Ectodermal cell (in vitro differentiated cells): ENCODE results near the gene B4GALT5.
"Not testable (repeated sequence)": the region's sequence is repeated elsewhere in the genome, so short reads cannot be mapped to it uniquely, and the experiment has no call there.

Experiments used
- H3K27ac ChIP-seq: 2 replicates; pipeline ENCODE4 v1.7.0; 2013; ENCODE audit warnings: mild to moderate bottlenecking, low read depth, low read length; ENCODE audit not compliant: insufficient read depth, poor library complexity, severe bottlenecking
- H3K27me3 ChIP-seq: 2 replicates; pipeline ENCODE4 v1.7.0; 2013; ENCODE audit warnings: mild to moderate bottlenecking, low read length; ENCODE audit not compliant: insufficient read depth, control insufficient read depth, poor library complexity, severe bottlenecking
- H3K36me3 ChIP-seq: one replicate; pipeline ENCODE4 v1.7.0; 2013; ENCODE audit warnings: low read length; ENCODE audit not compliant: control insufficient read depth, insufficient read depth
- H3K4me1 ChIP-seq: one replicate; pipeline ENCODE4 v1.7.0; 2013; ENCODE audit warnings: low read length; ENCODE audit not compliant: control insufficient read depth, insufficient read depth
- H3K4me3 ChIP-seq: 2 replicates; pipeline ENCODE4 v1.7.0; 2013; ENCODE audit warnings: low read depth, low read length, control low read depth; ENCODE audit not compliant: insufficient read depth
- H3K9me3 ChIP-seq: 2 replicates; pipeline ENCODE4 v1.7.0; 2013; ENCODE audit warnings: mild to moderate bottlenecking, low read length, moderate library complexity; ENCODE audit not compliant: control insufficient read depth
- WGBS, 2 experiments: methylation state at CpG; one replicate each; pipeline ENCODE4 v1.1.7; 2013; ENCODE audit warnings: missing lambda C conversion rate in 2 of 2; 5-methylcytosine and 5-hydroxymethylcytosine counted together

The B4GALT5 gene

GRCh38 chr20:49671433-49671832, 42.2 kb downstream of the B4GALT5 start:
- H3K27ac ChIP-seq, result no peak overlapping the region
- peaks cover 31% of the 10 kb centered on the region for H3K4me1 ChIP-seq
- H3K27me3 ChIP-seq, result no peaks in the 10 kb centered on the region

DNA sequence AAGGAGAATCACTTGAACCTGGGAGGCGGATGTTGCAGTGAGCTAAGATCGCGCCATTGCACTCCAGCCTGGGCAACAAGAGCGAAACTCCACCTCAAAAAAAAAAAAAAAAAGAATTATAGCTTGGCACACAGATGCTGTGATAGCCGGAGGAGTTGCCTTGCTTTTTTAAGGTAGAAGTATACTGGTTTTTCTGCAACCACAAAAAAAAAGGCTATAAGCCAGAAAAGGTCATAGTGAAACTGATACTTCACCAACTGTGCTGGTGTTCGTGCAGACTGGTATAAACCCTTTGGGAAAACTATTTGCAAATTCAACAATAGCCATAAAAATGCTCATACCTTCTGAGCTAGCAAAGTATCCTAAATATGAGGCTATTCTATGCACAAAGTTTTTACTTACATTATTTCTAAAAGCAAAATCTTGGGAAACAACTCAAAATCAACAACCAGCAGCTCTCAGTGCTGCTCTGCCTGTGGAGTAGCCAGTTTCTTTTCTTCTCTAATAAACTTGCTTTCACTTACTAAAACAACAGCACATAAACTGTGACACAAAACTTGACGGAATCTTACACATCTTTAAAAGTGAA, 44.0 kb downstream of the B4GALT5 start:
- Histone ChIP-seq H3K4me1 (peaks cover 20% of the 10 kb centered on the region), H3K36me3 (no peaks in the 10 kb centered on the region), H3K4me3 (no peak overlapping the region), H3K27ac (no peak overlapping the region), H3K9me3 (no peaks in the 10 kb centered on the region), H3K27me3 (no peaks in the 10 kb centered on the region)
- WGBS, 2 experiments, result 89 to 95% methylated on average over 7 of the region's 7 CpGs

More at GRCh38 chr20:49671433-49671832, 42.2 kb downstream of the B4GALT5 start:
- H3K9me3 ChIP-seq, result no peaks in the 10 kb centered on the region
- no peak overlapping the region for H3K4me3 ChIP-seq
- WGBS, 2 experiments, result no CpG with 5 or more reads among the region's 1 CpG
- H3K36me3 ChIP-seq, result no peaks in the 10 kb centered on the region

- H3K9me3 ChIP-seq, H3K27me3 ChIP-seq, H3K4me3 ChIP-seq, H3K36me3 ChIP-seq: not testable (repeated sequence)
- WGBS, 2 experiments, result 83 to 90% methylated on average over 2 of the region's 2 CpGs
- H3K4me1 ChIP-seq, result peaks cover 18% of the 10 kb centered on the region
- peak overlapping the region; percentile 29 for H3K27ac ChIP-seq
These were observed 44.8 kb downstream of the B4GALT5 start for GRCh38 chr20:49668878-49669195.

DNA sequence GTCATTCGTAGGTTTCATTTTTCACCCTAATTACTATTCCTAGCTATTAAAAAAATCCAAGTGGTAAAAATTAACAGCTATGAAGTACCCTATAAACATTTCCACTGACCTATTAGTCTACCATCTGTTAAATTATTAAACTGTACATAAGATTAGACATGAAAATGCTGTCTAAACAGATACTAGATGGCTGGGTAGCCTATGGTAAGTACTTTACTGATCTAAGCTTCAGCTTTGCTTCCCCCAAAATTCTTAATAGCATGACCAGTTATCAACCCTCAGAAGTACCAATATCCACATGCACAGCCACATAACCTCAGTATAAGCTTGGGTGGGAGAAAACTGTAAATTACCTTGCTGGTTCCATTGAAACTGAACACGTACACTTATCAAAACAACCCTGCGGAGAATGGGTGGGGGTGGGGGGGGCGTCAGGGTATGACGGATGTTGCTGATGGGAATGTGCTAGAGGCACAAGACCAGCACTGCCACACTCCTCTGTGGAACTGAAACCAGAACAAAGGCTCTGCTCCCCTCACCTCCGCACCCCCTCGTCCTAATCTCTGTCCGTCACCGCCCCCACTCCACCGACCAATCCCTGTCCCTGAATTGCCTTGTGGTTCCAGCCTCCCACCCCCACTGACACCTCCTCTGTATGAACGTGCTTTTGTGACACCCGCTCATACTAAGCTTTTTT, 45.3 kb downstream of the B4GALT5 start:
- Histone ChIP-seq H3K4me3 (no peak overlapping the region), H3K9me3 (no peaks in the 10 kb centered on the region), H3K4me1 (peaks cover 18% of the 10 kb centered on the region), H3K27me3 (no peaks in the 10 kb centered on the region), H3K27ac (peak overlapping the region; percentile 29), H3K36me3 (no peaks in the 10 kb centered on the region)
- 76 to 80% methylated on average over 12 of the region's 12 CpGs for WGBS, 2 experiments

GRCh38 chr20:49666911-49667310, 46.8 kb downstream of the B4GALT5 start:
- no peaks in the 10 kb centered on the region for H3K27me3 ChIP-seq
- no peak overlapping the region for H3K27ac ChIP-seq
- H3K36me3 ChIP-seq, result no peaks in the 10 kb centered on the region
- peaks cover 22% of the 10 kb centered on the region for H3K4me1 ChIP-seq
- H3K4me3 ChIP-seq, result no peak overlapping the region
- 53 to 55% methylated on average over 3 of the region's 3 CpGs for WGBS, 2 experiments
- no peaks in the 10 kb centered on the region for H3K9me3 ChIP-seq

DNA sequence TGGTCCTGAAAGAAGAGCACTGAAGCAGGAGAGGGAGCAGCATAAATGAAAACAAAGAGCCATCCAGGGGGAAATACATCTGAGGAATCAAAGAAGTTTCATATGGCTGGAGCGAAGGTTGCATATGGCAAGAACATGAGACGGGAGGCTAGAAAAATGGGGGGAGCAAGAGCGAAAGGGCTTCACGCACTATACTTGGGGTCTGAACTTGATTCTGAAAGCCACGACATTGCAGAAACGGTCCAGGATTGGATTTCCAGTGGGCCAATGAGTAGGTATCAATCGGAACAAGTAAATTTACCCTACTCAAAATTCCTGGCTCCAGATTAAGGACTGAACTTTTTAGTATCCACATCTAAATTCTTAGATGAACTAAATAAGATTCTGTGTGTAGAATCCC, 47.9 kb downstream of the B4GALT5 start:
- Histone ChIP-seq H3K27ac (no peak overlapping the region), H3K27me3 (no peaks in the 10 kb centered on the region), H3K36me3 (no peaks in the 10 kb centered on the region), H3K4me3 (no peak overlapping the region), H3K9me3 (no peaks in the 10 kb centered on the region), H3K4me1 (peaks cover 30% of the 10 kb centered on the region)
- 94 to 96% methylated on average over 7 of the region's 7 CpGs for WGBS, 2 experiments

DNA sequence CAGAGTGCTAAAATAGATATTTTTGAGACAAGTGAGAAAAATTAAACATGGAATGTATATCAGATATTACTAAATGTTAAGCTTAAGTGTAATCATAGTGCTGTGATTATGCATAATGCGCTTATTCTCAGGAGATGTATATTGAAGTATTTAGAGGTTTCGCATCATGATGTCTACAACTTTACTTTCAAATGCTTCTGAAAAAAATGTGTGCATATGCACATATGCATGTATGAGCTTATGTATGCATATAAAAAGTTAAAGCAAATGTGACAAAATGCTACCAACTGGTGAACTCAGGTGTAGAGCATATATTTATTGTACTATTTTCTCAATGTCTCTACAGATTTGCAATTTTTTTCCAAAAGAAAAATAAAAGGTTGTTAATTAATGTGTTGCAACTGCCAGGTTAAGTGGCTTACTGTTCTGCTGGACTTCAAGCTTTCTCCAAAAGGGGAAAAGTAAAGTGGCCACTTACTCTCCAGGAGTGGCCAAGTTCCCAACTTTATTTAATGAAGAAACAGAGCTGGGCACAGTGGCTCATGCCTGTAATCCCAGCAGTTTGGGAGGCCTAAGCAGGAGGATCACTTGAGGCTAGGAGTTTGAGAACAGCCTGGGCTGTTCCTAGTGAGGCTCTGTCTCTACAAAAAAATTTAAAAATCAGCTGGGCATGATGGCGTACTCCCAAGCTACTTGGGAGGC, 48.9 kb downstream of the B4GALT5 start:
- H3K4me3 ChIP-seq, result no peak overlapping the region
- no peaks in the 10 kb centered on the region for H3K9me3 ChIP-seq
- no peak overlapping the region for H3K27ac ChIP-seq
- no peaks in the 10 kb centered on the region for H3K36me3 ChIP-seq
- peaks cover 34% of the 10 kb centered on the region for H3K4me1 ChIP-seq
- 99 to 100% methylated on average over 3 of the region's 3 CpGs for WGBS, 2 experiments
- H3K27me3 ChIP-seq, result no peaks in the 10 kb centered on the region

- Histone ChIP-seq H3K9me3 (no peaks in the 10 kb centered on the region), H3K36me3 (no peaks in the 10 kb centered on the region), H3K27ac (no peak overlapping the region), H3K4me3 (no peak overlapping the region), H3K27me3 (no peaks in the 10 kb centered on the region), H3K4me1 (peaks cover 44% of the 10 kb centered on the region)
These were observed 50.6 kb downstream of the B4GALT5 start for GRCh38 chr20:49663112-49663511.

- no peak overlapping the region for H3K4me3 ChIP-seq
- peaks cover 57% of the 10 kb centered on the region for H3K4me1 ChIP-seq
- H3K36me3 ChIP-seq, result no peaks in the 10 kb centered on the region
- H3K27ac ChIP-seq, result peak overlapping the region; percentile 36
- 88 to 89% methylated on average over 6 to 7 of the region's 8 CpGs for WGBS, 2 experiments
- H3K9me3 ChIP-seq, result no peaks in the 10 kb centered on the region
- no peaks in the 10 kb centered on the region for H3K27me3 ChIP-seq
These were observed 51.9 kb downstream of the B4GALT5 start for GRCh38 chr20:49661560-49662329.

GRCh38 chr20:49660912-49661311, 52.8 kb downstream of the B4GALT5 start:
- no peak overlapping the region for H3K4me3 ChIP-seq
- H3K4me1 ChIP-seq, result peaks cover 58% of the 10 kb centered on the region

More at GRCh38 chr20:49660912-49661311, 52.8 kb downstream of the B4GALT5 start:
- H3K27ac ChIP-seq, result no peak overlapping the region
- peaks cover 8% of the 10 kb centered on the region for H3K36me3 ChIP-seq
- 92 to 96% methylated on average over 5 of the region's 5 CpGs for WGBS, 2 experiments
- no peaks in the 10 kb centered on the region for H3K27me3 ChIP-seq
- H3K9me3 ChIP-seq, result no peaks in the 10 kb centered on the region
